ENCODE measurements around the gene SLC26A3.
"Not testable (repeated sequence)": the region's sequence is repeated elsewhere in the genome, so short reads cannot be mapped to it uniquely, and the experiment has no call there.

SLC26A3 gene

GRCh38 chr7:107803009-107803610 is at the start of gene SLC26A3:
Gene SLC26A3 (minus strand): TSS chr7:107803223. CDS start chr7:107794509, 8,714 bp downstream.
- no peak for DNase-seq

GRCh38 chr7:107850643-107851042 is 47.6 kb upstream of the SLC26A3 start:
- no peak for DNase-seq

GRCh38 chr7:107850216-107850615 is 47.2 kb upstream of the SLC26A3 start:
- no peak for DNase-seq

GRCh38 chr7:107848211-107848610 is 45.2 kb upstream of the SLC26A3 start:
- DNase-seq = not testable (repeated sequence)

GRCh38 chr7:107847836-107848175 is 44.8 kb upstream of the SLC26A3 start:
- not testable (repeated sequence) for DNase-seq

GRCh38 chr7:107847168-107847835 is 44.3 kb upstream of the SLC26A3 start:
- no peak for DNase-seq

- no peak for DNase-seq
Measured at GRCh38 chr7:107846324-107846723, 43.3 kb upstream of the SLC26A3 start.

GRCh38 chr7:107843184-107843583 is 40.2 kb upstream of the SLC26A3 start:
- DNase-seq = no peak

GRCh38 chr7:107842213-107842612 is 39.2 kb upstream of the SLC26A3 start:
- no peak for DNase-seq

- DNase-seq = no peak
Measured at GRCh38 chr7:107838816-107839565, 36.0 kb upstream of the SLC26A3 start.

GRCh38 chr7:107838024-107838601 is 35.1 kb upstream of the SLC26A3 start:
- DNase-seq = no peak

- DNase-seq = no peak
Measured at GRCh38 chr7:107837145-107837512, 34.1 kb upstream of the SLC26A3 start.

- no peak for DNase-seq
Measured at GRCh38 chr7:107836237-107837144, 33.5 kb upstream of the SLC26A3 start.

GRCh38 chr7:107834401-107834800 is 31.4 kb upstream of the SLC26A3 start:
- DNase-seq = no peak

- DNase-seq = no peak
Measured at GRCh38 chr7:107833684-107834106, 30.7 kb upstream of the SLC26A3 start.

GRCh38 chr7:107830420-107830819 is 27.4 kb upstream of the SLC26A3 start:
- DNase-seq = no peak

GRCh38 chr7:107828540-107828939 is 25.5 kb upstream of the SLC26A3 start:
- DNase-seq = no peak

GRCh38 chr7:107827501-107827900 is 24.5 kb upstream of the SLC26A3 start:
- DNase-seq = no peak

GRCh38 chr7:107826451-107826850 is 23.4 kb upstream of the SLC26A3 start:
- no peak for DNase-seq

- DNase-seq = no peak
Measured at GRCh38 chr7:107824858-107825257, 21.8 kb upstream of the SLC26A3 start.

GRCh38 chr7:107818622-107819021 is 15.6 kb upstream of the SLC26A3 start:
- DNase-seq = no peak

GRCh38 chr7:107816011-107816566 is 13.1 kb upstream of the SLC26A3 start:
- DNase-seq = no peak
